TTC549 (cell line): ENCODE measurements around the gene UQCR11.

ENCODE experiments used
- FAIRE-seq: peaks from 2 replicates; lab custom pipeline; 2012; peaks lifted over from hg19 to GRCh38; lab: Jason Lieb, UNC

The UQCR11 gene

GRCh38 chr19:1590641-1591397 lies 14.4 kb downstream of the UQCR11 start:
- no peak for FAIRE-seq

DNA sequence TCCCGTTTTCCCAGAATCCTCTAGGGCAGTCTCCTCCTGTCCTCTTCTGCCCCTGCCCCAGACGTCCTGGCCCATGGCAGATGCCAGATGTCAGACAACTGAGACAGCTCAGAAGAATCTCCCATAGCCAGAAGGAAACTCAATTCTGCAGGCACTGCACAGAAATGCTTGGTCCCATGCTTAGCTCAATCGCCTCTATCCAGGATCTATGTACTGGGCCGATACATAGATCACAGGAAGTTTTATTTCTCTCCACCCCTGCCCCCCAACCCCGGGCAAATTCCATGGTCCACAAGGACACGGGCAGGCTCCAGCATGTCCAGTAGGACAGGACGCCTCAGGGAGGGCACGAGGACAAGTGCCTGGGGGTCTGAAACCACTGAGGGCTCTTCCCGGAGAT lies 17.4 kb downstream of the UQCR11 start:
- FAIRE-seq = no peak

DNA sequence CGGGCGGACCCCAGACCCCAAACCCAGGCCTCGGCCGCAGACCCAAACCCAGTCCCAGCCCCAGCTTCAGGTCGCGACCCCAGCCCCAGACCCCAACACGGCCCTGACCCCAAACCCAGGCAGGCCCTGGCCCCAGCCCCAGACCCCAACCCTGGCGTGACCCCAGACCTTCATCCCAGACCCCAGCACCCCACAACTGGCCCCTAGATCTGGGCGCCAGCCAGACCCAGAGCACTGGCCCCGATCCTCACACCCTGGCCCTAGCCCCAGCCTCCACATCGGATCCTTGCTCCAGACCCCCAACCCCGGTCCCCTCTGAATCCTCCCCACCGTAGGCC lies 20.1 kb downstream of the UQCR11 start:
- no peak for FAIRE-seq

DNA sequence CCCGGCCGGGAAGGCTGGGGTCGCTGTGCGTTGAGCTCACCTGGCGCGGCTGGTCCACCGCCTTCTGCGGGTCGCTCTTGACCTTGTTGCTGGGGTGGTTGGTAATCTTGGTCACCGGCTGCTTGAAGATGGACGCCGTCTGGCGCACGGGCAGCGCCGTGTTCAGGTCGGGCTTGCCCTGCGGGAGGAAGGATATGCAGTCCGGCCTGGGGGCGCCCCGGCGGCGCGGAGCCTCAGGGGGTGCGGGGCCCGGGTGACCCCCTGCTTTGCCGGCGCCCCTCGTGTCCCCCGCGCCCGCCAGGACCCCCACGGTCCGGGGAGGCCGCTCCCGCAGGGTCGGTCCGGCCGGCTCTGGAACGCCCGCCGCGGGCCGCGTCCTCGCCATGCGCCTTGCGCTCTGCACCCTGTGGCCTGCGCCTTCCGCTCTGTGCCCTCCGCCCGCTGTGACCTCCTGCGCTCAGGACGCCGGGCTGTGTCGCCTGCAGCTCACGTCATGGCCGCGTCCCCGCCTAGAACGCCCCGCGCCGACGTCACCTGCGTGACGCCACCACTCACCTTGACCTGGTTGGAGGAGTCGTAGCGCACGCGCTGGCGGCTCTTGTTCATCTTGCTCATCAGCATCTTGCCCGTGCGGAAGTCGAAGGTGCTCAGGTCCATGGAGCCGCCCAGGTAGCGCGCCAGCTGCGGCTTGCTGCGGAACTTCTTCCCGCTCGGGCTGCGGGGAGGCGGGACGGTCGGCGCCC lies 20.6 kb downstream of the UQCR11 start:
- no peak for FAIRE-seq

- no peak for FAIRE-seq
These were observed 23.1 kb downstream of the UQCR11 start for GRCh38 chr19:1582201-1582600.

DNA sequence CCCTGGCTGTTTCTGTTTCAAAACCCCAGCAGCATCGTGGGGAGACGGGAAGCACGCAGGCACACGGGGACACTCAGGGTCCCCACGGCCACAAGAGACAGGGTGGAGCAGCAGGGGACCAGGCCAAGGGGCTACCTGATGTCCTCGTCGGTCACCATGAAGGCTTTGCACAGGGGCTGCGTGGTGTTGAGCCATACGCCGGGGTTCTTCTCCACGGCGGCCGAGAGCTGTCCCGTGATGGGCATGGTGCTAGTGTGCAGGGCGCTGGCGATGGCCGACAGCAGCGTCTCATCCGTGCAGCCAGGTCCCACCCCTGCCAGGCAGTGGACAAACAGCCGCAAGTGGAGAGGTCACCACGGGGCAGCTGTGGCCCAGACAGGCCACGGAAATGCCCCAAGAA lies 24.3 kb downstream of the UQCR11 start:
- no peak for FAIRE-seq

- FAIRE-seq = no peak
These were observed 24.9 kb downstream of the UQCR11 start for GRCh38 chr19:1580382-1580781.

DNA sequence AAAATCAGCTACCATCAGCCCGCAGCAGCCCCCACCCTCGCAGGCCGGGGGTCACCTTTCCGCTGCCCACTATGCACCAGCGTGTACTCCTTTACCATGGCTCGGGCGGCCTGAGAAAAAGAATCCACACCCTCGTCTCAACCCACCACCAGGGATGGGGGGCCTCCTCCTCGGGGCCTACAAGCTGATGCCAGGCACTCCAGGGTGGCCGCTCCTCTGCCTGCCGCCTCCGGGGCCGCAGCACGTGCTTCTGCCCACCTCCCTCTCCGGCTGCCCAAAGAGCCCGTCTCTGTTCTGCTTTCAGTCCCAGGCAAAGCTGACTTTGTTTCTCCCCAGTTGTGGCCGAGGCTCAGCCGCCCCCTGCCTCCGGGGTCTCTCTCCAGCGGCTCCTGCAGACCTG lies 26.0 kb downstream of the UQCR11 start:
- FAIRE-seq = no peak

DNA sequence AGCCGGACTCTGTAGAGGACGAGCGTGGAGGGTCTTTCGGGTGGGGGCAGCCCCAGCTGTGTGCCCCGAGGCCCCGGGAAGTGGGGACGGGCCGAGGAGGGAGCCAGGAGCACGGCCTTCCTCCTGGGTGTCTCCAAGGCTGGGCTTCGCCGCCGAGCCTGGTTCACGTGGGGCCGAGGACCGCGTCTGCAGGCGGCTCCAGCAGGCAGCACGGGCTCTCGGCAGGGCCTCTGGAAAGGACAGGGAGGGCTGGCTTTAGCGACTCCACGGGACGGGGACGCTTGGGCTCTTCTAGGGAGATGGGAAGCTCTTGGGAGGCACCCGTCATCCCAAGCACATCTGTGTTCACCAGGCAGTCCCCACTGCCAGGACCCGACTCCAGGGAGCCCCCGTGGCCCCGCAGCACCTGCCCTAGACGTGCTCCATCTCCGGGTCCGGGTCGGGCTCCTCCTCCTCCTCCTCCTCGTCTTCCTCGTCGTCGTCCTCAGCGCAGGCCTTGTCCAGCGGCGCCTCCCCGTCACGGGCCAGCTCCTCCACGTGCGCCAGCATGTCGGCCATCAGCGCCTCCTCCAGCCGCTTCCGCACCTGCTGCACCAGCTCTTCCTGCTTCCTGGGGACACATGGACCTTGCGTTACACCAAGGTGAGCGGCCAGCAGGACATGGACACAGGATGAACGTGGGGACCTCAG lies 27.2 kb downstream of the UQCR11 start:
- no peak for FAIRE-seq

- no peak for FAIRE-seq
These were observed 28.0 kb downstream of the UQCR11 start for GRCh38 chr19:1577090-1577928.

GRCh38 chr19:1576242-1577089 lies 28.8 kb downstream of the UQCR11 start:
- FAIRE-seq = no peak

DNA sequence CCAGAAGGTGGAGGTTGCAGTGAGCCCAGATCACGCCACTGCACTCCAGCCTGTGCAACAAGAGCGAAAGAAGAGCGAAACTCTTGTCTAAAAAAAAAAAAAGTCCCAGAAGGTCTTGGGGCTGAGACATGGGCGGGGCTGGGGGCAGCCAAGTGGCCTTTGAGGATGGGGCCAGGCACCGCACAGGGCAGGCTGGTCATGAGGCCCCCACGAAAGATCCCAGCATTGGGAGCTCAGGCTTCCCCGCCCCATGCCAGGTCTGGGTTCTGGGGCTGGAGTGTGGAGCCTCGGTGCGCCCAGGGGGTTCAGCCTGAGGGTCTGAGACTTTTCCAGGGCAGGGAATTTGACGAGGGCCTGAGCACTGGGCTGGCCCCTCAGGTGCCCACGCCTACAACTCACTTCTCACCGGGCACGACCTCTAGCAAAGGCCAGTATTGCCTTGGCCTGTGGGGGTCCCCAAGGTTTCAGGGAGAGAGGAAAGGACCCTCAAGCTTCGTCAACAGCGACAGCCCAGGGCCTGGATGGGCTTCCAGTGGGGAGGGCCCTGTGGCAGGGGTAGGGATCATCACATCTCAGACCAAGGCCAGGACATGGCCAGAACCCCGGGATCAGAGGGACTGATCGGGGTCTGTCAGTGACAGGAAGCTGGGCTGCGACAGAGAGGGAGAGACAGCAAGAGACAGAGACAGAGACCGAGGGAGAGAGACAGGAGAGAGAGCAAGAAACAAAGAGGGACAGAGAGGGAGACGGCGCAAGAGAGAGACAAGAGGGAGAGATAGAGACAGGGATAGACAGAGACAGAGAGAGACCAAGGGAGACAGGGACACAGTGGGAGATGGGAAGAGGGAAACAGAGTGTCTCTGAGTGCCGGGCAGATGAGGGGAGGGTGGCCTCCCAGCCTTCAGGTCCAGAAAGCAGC lies 29.7 kb downstream of the UQCR11 start:
- FAIRE-seq = no peak

DNA sequence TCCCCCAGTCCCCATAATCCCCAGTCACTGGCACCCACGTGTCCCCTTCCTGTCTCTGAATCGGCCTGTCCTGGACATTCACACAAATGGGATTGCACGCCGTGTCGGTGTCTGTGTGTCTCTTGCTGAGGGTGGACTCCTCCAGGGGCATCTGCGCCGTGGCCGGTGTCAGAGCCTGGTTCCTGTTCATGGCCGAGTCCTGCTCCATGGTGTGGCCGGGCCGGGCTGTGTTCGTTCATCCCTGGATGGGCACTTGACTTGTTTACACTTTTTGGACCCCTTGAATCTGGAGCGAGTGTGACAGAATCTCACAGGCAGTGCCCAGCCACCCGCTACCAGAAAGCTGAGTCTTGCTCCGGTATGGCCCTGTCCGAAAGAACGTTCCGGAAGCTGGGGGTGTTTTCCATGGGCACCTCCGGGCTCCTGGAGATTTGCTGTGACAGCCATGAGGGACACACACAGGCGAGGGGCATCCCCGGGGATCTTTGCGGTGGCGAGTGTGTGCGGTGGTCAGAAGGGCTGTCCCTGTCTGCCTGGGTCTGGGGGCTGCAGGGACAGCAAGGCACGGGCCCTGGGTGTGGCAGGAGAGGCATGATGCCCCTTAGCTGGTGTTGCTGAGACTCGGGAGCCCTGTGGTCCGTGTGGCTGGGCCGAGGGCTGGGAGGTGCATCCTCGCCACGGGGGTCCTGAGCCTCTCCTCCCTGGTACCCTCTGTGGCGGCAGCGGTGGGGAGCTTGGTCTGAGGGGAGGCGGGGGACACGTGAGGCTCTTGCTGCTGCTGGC lies 30.7 kb downstream of the UQCR11 start:
- FAIRE-seq = no peak

GRCh38 chr19:1572795-1573194 lies 32.5 kb downstream of the UQCR11 start:
- no peak for FAIRE-seq

DNA sequence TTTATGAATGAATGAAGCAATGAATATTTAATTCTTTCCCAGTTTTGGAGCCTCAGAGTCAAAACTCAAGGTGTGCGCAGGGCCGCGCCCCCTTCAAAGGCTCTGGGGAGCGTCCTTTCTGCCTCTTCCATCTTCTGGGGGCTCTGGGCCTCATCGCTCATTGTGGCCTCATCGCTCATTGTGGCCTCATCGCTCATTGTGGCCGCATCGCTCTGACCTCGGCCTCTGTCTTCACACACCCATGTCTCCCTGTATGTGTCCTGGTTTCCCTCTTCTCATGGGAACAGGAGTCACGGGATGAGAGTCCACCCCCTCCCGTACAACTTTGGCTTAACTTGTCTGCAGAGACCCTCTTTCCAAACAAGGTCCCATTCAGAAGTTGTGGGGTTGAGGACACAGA lies 33.9 kb downstream of the UQCR11 start:
- FAIRE-seq = no peak

GRCh38 chr19:1570836-1571235 lies 34.4 kb downstream of the UQCR11 start:
- FAIRE-seq = no peak

DNA sequence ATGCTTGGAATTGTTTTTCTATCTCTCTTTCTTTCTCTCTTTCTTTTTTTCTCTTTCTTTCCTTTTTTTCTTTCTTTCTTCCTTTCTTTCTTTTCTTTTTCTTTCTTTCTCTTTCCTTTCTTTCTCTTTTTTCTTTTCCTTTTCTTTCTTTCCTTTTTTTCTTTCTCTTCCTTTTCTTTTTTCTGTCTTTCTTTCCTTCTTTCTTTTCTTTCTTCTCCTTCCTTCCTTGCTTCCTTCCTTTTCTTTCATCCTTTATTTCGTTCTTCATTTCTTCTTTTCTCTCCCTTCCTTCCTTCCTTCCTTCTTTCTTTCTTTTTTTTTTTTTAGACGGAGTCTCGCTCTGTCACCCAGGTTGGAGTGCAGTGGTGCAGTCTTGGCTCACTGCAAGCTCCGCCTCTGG lies 35.3 kb downstream of the UQCR11 start:
- FAIRE-seq = no peak

DNA sequence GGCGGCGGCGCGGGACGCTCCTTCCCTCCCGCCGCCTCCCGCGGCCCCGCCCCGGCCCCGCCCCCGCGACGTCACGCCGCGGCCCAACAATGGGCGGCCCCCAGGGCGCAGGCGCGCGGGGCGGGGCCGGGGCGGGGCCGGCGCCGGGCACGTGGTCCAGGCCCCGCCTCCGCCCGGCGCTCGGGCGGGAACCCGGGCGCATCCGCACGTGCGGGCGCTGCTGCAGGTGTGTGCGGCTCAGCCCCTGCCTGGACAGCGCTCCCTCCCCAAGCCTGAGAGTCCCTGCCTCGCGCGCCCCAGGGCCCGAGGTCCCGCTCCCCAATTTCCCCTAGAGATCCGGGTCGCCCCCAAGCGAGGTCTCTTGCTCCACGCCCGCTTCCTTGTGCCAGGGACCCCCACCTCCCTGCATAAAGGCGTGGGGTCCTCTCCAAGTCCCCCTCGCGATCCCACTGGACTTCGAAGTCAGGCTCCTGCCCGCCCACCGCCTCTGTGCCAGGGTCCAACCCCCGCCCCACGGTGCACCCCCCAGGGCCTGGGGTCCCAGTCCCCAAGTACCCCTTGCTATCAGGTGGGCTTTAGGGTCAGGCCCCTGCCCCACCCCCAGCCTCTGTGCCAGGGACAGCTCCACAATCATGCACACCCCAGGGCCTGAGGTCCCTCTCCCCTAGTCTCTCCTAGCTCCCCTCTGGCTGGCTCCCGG lies 36.8 kb downstream of the UQCR11 start, which contains the start of gene MEX3D:
MEX3D (minus strand) TSS at position 6 of the 700 bp plus-strand sequence. CDS start 267 bp downstream, outside the sequence.
- FAIRE-seq = no peak

GRCh38 chr19:1567848-1568227 lies 37.4 kb downstream of the UQCR11 start:
- FAIRE-seq = no peak
